ENCODE measurements around the gene DCLRE1B. TPM values are rescaled to one million over a fixed set of nuclear protein-coding genes. Genes with fewer than 3 reads are reported as not detected.
A peak's percentile ranks its signal among the peaks of the same experiment; 100 is the strongest.

The DCLRE1B gene
- total RNA-seq = 4.2 and 4.7 TPM in 2 replicates

DNA sequence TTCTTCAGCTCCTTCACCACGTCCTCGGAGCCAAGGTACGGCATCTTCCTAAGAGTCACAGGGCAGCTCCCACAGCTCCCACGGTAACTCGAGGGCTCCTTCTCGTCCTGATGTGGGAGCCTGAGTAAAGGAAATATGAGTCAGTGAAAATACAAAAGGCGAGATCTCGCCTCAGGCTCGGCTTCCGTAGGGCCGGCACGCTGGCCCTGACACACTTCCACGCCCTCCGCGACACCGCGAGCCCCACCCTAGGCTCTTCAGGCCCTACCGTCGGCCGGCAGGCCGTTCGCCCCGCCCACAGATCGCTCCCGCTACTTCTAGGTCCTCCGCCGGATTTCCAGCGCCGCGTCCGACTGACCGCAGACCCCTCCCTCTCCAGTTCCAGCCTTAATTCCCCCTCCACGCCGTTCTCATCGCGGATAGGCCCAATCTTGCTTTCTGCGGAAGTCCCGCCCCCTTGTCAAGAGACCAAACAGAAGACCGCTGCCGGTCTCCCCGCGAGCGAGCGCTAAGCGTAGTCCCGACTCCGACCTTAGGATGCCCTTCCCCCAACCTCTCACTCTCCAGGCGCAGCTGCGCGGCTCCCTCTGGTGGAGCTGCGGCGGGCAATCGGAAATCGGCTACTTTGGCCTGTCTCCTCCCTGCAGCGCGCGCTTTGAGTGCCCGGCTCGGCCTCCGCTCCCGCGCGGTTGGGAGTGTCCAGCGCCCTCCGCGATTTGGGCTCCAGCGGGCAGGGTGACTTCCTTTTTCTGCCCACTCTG is at the start of gene DCLRE1B, which contains the start of gene AP4B1:
Gene DCLRE1B, plus strand, starts transcription at position 653 of the 761 bp plus-strand sequence. CDS start 261 bp downstream, outside the sequence.
Gene AP4B1, minus strand, starts transcription at position 126 of the 761 bp plus-strand sequence. Its CDS starts 82 bp downstream, at position 44.
- peak; percentile 100 for DNase-seq (ENCODE audit: low read depth)
- TF ChIP-seq, protein P1, sequence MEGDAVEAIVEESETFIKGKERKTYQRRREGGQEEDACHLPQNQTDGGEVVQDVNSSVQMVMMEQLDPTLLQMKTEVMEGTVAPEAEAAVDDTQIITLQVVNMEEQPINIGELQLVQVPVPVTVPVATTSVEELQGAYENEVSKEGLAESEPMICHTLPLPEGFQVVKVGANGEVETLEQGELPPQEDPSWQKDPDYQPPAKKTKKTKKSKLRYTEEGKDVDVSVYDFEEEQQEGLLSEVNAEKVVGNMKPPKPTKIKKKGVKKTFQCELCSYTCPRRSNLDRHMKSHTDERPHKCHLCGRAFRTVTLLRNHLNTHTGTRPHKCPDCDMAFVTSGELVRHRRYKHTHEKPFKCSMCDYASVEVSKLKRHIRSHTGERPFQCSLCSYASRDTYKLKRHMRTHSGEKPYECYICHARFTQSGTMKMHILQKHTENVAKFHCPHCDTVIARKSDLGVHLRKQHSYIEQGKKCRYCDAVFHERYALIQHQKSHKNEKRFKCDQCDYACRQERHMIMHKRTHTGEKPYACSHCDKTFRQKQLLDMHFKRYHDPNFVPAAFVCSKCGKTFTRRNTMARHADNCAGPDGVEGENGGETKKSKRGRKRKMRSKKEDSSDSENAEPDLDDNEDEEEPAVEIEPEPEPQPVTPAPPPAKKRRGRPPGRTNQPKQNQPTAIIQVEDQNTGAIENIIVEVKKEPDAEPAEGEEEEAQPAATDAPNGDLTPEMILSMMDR (IDR thresholded peaks at IDR 0.05; ENCODE audit: insufficient read depth, low read depth, low read length) = peak; percentile 60
- H3K4me3 ChIP-seq (ENCODE audit: low read depth, low read length) = peak within 1 kb of the TSS; percentile 68

DNA sequence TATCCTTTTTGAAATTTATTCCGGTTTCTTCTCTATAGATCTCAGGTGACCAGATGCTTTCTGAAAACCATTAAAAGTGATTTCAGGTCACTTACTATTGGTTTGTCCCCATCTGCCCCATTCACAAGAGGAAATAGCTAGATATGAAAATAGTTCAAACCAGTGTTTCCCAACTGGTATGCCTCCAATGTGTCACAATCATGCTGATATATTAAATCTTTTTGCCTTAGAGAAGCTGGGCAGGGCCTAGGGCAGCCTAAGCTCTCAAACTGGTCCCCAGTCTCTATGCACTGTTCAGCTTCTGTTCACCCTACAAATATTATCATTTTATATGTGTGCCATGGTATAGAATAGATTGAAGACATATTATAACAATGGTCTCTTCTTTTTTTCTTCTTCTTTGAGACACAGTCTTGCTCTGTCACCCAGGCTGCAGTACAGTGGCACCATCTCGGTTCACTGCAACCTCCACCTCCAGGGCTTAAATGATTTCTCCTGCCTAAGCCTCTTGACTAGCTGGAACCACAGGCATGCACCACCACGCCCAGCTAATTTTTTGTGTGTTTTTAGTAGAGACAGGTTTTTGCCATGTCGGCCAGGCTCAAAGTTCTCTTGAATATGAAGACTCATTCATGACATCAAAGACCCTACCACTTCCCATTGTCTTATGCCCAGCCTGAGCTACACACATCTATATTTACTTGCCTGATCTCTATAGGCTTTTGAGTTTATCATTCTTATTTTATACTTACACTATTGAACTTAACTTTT is 49.3 kb upstream of the DCLRE1B start:
- TF ChIP-seq, protein P1 (IDR thresholded peaks at IDR 0.05; ENCODE audit: insufficient read depth, low read depth, low read length) = no peak
- no peak for DNase-seq (ENCODE audit: low read depth)
- no peak overlapping the region for H3K4me3 ChIP-seq (ENCODE audit: low read depth, low read length)

DNA sequence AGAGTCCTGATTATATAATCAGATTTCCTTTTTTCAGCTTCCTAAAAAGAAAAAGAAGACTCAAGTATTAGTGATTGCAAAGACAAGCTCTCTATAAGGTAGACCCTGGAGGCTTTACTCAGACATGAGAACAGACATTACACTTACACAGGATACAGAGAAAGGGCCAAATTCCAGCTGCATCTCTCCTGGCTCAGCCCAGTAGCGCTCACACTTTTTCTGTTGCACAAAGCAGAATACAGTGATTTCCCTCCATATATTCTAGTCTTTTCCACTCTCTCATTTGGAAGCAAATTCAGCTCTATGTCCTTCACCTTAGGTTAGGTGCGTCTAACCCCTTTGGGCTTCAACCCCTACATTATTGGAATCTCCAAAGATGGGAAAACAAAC is 48.7 kb upstream of the DCLRE1B start:
- TF ChIP-seq, protein P1 (IDR thresholded peaks at IDR 0.05; ENCODE audit: insufficient read depth, low read depth, low read length) = no peak
- H3K4me3 ChIP-seq (ENCODE audit: low read depth, low read length) = no peak overlapping the region
- DNase-seq (ENCODE audit: low read depth) = no peak

DNA sequence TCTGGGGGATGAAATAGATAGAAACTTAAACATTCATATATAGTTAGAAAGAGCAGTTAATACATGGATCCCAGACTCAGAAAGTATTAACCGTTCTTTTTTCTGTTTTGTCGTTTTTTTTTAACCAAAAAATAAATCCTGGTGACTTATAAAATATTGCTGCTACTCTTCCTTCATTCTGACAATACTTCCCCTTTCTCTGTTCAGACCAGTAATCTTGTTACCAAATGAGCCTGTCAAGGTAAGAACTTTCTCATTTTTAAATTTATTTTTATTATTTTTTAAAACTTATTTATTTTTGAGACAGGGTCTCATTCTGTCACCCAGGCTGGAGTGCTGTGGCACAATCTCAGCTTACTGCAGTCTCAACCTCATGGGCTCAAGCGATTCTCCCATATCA is 47.4 kb upstream of the DCLRE1B start:
- TF ChIP-seq, protein P1 (IDR thresholded peaks at IDR 0.05; ENCODE audit: insufficient read depth, low read depth, low read length) = no peak
- no peak for DNase-seq (ENCODE audit: low read depth)
- no peak overlapping the region for H3K4me3 ChIP-seq (ENCODE audit: low read depth, low read length)

DNA sequence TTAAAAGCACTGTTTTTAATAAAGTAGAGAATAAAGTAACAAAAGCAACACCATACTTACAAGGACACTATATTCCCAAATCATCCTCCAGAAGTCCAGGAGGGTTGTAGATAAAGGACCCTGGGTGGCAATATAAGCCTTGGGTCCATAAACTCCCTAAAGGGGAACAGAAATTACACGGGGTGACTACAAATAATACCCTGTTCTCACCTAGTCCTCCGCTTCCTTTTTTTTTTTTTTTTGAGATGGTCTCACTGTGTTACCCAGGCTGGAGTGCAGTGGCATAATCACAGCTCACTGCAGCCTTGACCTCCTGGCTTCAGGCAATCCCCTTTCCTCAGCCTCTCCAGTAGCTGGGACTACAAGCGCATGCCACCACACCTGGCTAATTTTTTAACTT is 46.7 kb upstream of the DCLRE1B start:
- no peak overlapping the region for H3K4me3 ChIP-seq (ENCODE audit: low read depth, low read length)
- DNase-seq (ENCODE audit: low read depth) = no peak
- TF ChIP-seq, protein P1 (IDR thresholded peaks at IDR 0.05; ENCODE audit: insufficient read depth, low read depth, low read length) = no peak

DNA sequence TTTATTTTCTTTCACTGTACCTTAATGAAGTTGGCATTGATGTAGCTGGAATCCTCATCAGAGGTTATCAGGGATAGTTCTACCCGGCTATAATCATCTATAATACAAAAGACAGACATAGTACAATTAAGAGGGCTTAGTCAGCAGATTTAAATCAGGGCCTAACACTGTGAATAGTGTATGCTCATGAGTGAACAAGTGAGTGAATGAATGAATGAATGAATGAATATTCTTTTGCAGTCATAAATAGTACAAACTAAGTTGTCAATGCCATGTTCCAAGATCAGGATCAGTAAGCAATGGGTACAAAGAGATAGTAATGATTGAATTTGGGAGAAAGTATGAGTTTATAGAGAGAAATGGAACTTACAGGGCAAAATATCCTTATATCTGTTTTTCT is 46.1 kb upstream of the DCLRE1B start:
- no peak overlapping the region for H3K4me3 ChIP-seq (ENCODE audit: low read depth, low read length)
- DNase-seq (ENCODE audit: low read depth) = no peak
- TF ChIP-seq, protein P1 (IDR thresholded peaks at IDR 0.05; ENCODE audit: insufficient read depth, low read depth, low read length) = no peak
